ENCODE measurements around the gene TMEM158.

TMEM158 gene

GRCh38 chr3:45219694-45220093, 6.4 kb downstream of the TMEM158 start:
- no peaks in the 10 kb centered on the region for H3K36me3 Mint-ChIP-seq (ENCODE audit: low read depth)
- H3K4me1 Mint-ChIP-seq: peaks cover 41% of the 10 kb centered on the region
- TF ChIP-seq CTCF (IDR thresholded peaks at IDR 0.05; ENCODE audit: unreplicated experiment in 3 of 3): no peak
- peaks cover 62% of the 10 kb centered on the region for H3K27me3 Mint-ChIP-seq (ENCODE audit: low read depth)
- H3K27ac Mint-ChIP-seq: no peak overlapping the region
- no peak overlapping the region for H3K4me3 Mint-ChIP-seq
- no peaks in the 10 kb centered on the region for H3K9me3 Mint-ChIP-seq

- Mint-ChIP-seq H3K27ac (no peak overlapping the region), H3K4me3 (peak overlapping the region in 1 of 3 experiments; percentile 21), H3K9me3 (no peaks in the 10 kb centered on the region), H3K4me1 (peaks cover 31% of the 10 kb centered on the region), H3K27me3 (ENCODE audit: low read depth) (peaks cover 53% of the 10 kb centered on the region), H3K36me3 (ENCODE audit: low read depth) (no peaks in the 10 kb centered on the region)
- no peak for TF ChIP-seq CTCF (IDR thresholded peaks at IDR 0.05; ENCODE audit: unreplicated experiment in 3 of 3)
Measured at GRCh38 chr3:45218578-45219390, 7.3 kb downstream of the TMEM158 start.

- Mint-ChIP-seq H3K4me3 (no peak overlapping the region), H3K36me3 (ENCODE audit: low read depth) (no peaks in the 10 kb centered on the region), H3K27me3 (ENCODE audit: low read depth) (peaks cover 28% of the 10 kb centered on the region), H3K9me3 (no peaks in the 10 kb centered on the region), H3K27ac (peak overlapping the region in 2 of 3 experiments; percentile 9 to 19), H3K4me1 (peaks cover 35% of the 10 kb centered on the region)
- no peak for TF ChIP-seq CTCF (IDR thresholded peaks at IDR 0.05; ENCODE audit: unreplicated experiment in 3 of 3)
Measured at GRCh38 chr3:45216021-45216609, 10.0 kb downstream of the TMEM158 start.

GRCh38 chr3:45215466-45215865, 10.6 kb downstream of the TMEM158 start:
- no peak for TF ChIP-seq CTCF (IDR thresholded peaks at IDR 0.05; ENCODE audit: unreplicated experiment in 3 of 3)
- Mint-ChIP-seq H3K27ac (peak overlapping the region in 1 of 3 experiments; percentile 9), H3K4me1 (peaks cover 42% of the 10 kb centered on the region), H3K4me3 (no peak overlapping the region), H3K36me3 (ENCODE audit: low read depth) (no peaks in the 10 kb centered on the region), H3K27me3 (ENCODE audit: low read depth) (peaks cover 27% of the 10 kb centered on the region), H3K9me3 (no peaks in the 10 kb centered on the region)

GRCh38 chr3:45214061-45214680, 11.9 kb downstream of the TMEM158 start:
- Mint-ChIP-seq H3K9me3 (no peaks in the 10 kb centered on the region), H3K4me3 (no peak overlapping the region), H3K27me3 (ENCODE audit: low read depth) (peaks cover 16% of the 10 kb centered on the region), H3K27ac (no peak overlapping the region), H3K36me3 (ENCODE audit: low read depth) (no peaks in the 10 kb centered on the region), H3K4me1 (peaks cover 44% of the 10 kb centered on the region)
- no peak for TF ChIP-seq CTCF (IDR thresholded peaks at IDR 0.05; ENCODE audit: unreplicated experiment in 3 of 3)

Measured in nephron (organoid).